Measurements from ENCODE around the gene ACSM4.
"Not testable (repeated sequence)": the region's sequence is repeated elsewhere in the genome, so short reads cannot be mapped to it uniquely, and the experiment has no call there.

The ACSM4 gene

GRCh38 chr12:7303772-7304171, at the start of gene ACSM4:
TSS of gene ACSM4 (plus strand) at chr12:7304072. CDS start at chr12:7304332, 260 bp downstream.
- no peak within 1 kb of the TSS for H3K9ac ChIP-seq (ENCODE audit: low read length in 2 of 2)
- H3K27me3 ChIP-seq (ENCODE audit: control insufficient read depth in 1 of 2, insufficient read depth in 2 of 2, low read length in 2 of 2), result no peaks in the 10 kb centered on the region
- no peaks in the 10 kb centered on the region for H3K36me3 ChIP-seq (ENCODE audit: control insufficient read depth in 2 of 2, insufficient read depth in 2 of 2, low read length in 2 of 2)
- no peak within 1 kb of the TSS for H3K27ac ChIP-seq (ENCODE audit: low read length)
- no peaks in the 10 kb centered on the region for H3K4me1 ChIP-seq (ENCODE audit: control insufficient read depth, insufficient read depth, low read length)
- H3K9me3 ChIP-seq (ENCODE audit: control insufficient read depth in 2 of 2, low read length in 2 of 2), result peaks cover 0 to 3% of the 10 kb centered on the region in 2 donors
- H3K4me3 ChIP-seq (ENCODE audit: low read length in 2 of 2), result no peak within 1 kb of the TSS

- H3K27ac ChIP-seq (ENCODE audit: low read length), result no peak overlapping the region
- no peaks in the 10 kb centered on the region for H3K4me1 ChIP-seq (ENCODE audit: control insufficient read depth, insufficient read depth, low read length)
- H3K9ac ChIP-seq (ENCODE audit: low read length in 2 of 2), result no peak overlapping the region
- no peak overlapping the region for H3K4me3 ChIP-seq (ENCODE audit: low read length in 2 of 2)
- no peaks in the 10 kb centered on the region for H3K9me3 ChIP-seq (ENCODE audit: control insufficient read depth in 2 of 2, low read length in 2 of 2)
- H3K36me3 ChIP-seq (ENCODE audit: control insufficient read depth in 2 of 2, insufficient read depth in 2 of 2, low read length in 2 of 2), result no peaks in the 10 kb centered on the region
- no peaks in the 10 kb centered on the region for H3K27me3 ChIP-seq (ENCODE audit: control insufficient read depth in 1 of 2, insufficient read depth in 2 of 2, low read length in 2 of 2)
These were observed 44.8 kb upstream of the ACSM4 start for GRCh38 chr12:7259060-7259459.

GRCh38 chr12:7264538-7264937, 39.3 kb upstream of the ACSM4 start:
- Histone ChIP-seq H3K4me1 (ENCODE audit: control insufficient read depth, insufficient read depth, low read length) (no peaks in the 10 kb centered on the region), H3K27me3 (ENCODE audit: control insufficient read depth in 1 of 2, insufficient read depth in 2 of 2, low read length in 2 of 2) (no peaks in the 10 kb centered on the region), H3K9ac (ENCODE audit: low read length in 2 of 2) (no peak overlapping the region), H3K4me3 (ENCODE audit: low read length in 2 of 2) (no peak overlapping the region), H3K27ac (ENCODE audit: low read length) (no peak overlapping the region), H3K36me3 (ENCODE audit: control insufficient read depth in 2 of 2, insufficient read depth in 2 of 2, low read length in 2 of 2) (no peaks in the 10 kb centered on the region), H3K9me3 (ENCODE audit: control insufficient read depth in 2 of 2, low read length in 2 of 2) (no peaks in the 10 kb centered on the region)

- no peaks in the 10 kb centered on the region for H3K9me3 ChIP-seq (ENCODE audit: control insufficient read depth in 2 of 2, low read length in 2 of 2)
- no peaks in the 10 kb centered on the region for H3K27me3 ChIP-seq (ENCODE audit: control insufficient read depth in 1 of 2, insufficient read depth in 2 of 2, low read length in 2 of 2)
- no peaks in the 10 kb centered on the region for H3K36me3 ChIP-seq (ENCODE audit: control insufficient read depth in 2 of 2, insufficient read depth in 2 of 2, low read length in 2 of 2)
- H3K9ac ChIP-seq (ENCODE audit: low read length in 2 of 2), result no peak overlapping the region
- H3K27ac ChIP-seq (ENCODE audit: low read length), result no peak overlapping the region
- H3K4me3 ChIP-seq (ENCODE audit: low read length in 2 of 2), result no peak overlapping the region
- H3K4me1 ChIP-seq (ENCODE audit: control insufficient read depth, insufficient read depth, low read length), result no peaks in the 10 kb centered on the region
These were observed 38.6 kb upstream of the ACSM4 start for GRCh38 chr12:7265251-7265650.

- Histone ChIP-seq H3K27me3 (ENCODE audit: control insufficient read depth in 1 of 2, insufficient read depth in 2 of 2, low read length in 2 of 2) (no peaks in the 10 kb centered on the region), H3K4me1 (ENCODE audit: control insufficient read depth, insufficient read depth, low read length) (no peaks in the 10 kb centered on the region), H3K9ac (ENCODE audit: low read length in 2 of 2) (no peak overlapping the region), H3K9me3 (ENCODE audit: control insufficient read depth in 2 of 2, low read length in 2 of 2) (no peaks in the 10 kb centered on the region), H3K4me3 (ENCODE audit: low read length in 2 of 2) (no peak overlapping the region), H3K36me3 (ENCODE audit: control insufficient read depth in 2 of 2, insufficient read depth in 2 of 2, low read length in 2 of 2) (no peaks in the 10 kb centered on the region), H3K27ac (ENCODE audit: low read length) (no peak overlapping the region)
These were observed 34.6 kb upstream of the ACSM4 start for GRCh38 chr12:7269273-7269672.

- no peaks in the 10 kb centered on the region for H3K9me3 ChIP-seq (ENCODE audit: control insufficient read depth in 2 of 2, low read length in 2 of 2)
- no peak overlapping the region for H3K9ac ChIP-seq (ENCODE audit: low read length in 2 of 2)
- H3K27ac ChIP-seq (ENCODE audit: low read length), result no peak overlapping the region
- no peaks in the 10 kb centered on the region for H3K36me3 ChIP-seq (ENCODE audit: control insufficient read depth in 2 of 2, insufficient read depth in 2 of 2, low read length in 2 of 2)
- H3K4me1 ChIP-seq (ENCODE audit: control insufficient read depth, insufficient read depth, low read length), result no peaks in the 10 kb centered on the region
- no peaks in the 10 kb centered on the region for H3K27me3 ChIP-seq (ENCODE audit: control insufficient read depth in 1 of 2, insufficient read depth in 2 of 2, low read length in 2 of 2)
- H3K4me3 ChIP-seq (ENCODE audit: low read length in 2 of 2), result no peak overlapping the region
These were observed 31.9 kb upstream of the ACSM4 start for GRCh38 chr12:7271893-7272514.

GRCh38 chr12:7275482-7275881, 28.4 kb upstream of the ACSM4 start:
- not testable (repeated sequence) for H3K9me3 ChIP-seq (ENCODE audit: control insufficient read depth in 2 of 2, low read length in 2 of 2); H3K9ac ChIP-seq (ENCODE audit: low read length in 2 of 2); H3K4me1 ChIP-seq (ENCODE audit: control insufficient read depth, insufficient read depth, low read length); H3K27ac ChIP-seq (ENCODE audit: low read length); H3K4me3 ChIP-seq (ENCODE audit: low read length in 2 of 2); H3K36me3 ChIP-seq (ENCODE audit: control insufficient read depth in 2 of 2, insufficient read depth in 2 of 2, low read length in 2 of 2); H3K27me3 ChIP-seq (ENCODE audit: control insufficient read depth in 1 of 2, insufficient read depth in 2 of 2, low read length in 2 of 2)

GRCh38 chr12:7282844-7283243, 21.0 kb upstream of the ACSM4 start:
- H3K36me3 ChIP-seq (ENCODE audit: control insufficient read depth in 2 of 2, insufficient read depth in 2 of 2, low read length in 2 of 2), result no peaks in the 10 kb centered on the region
- no peaks in the 10 kb centered on the region for H3K27me3 ChIP-seq (ENCODE audit: control insufficient read depth in 1 of 2, insufficient read depth in 2 of 2, low read length in 2 of 2)
- H3K9me3 ChIP-seq (ENCODE audit: control insufficient read depth in 2 of 2, low read length in 2 of 2), result no peaks in the 10 kb centered on the region
- no peak overlapping the region for H3K27ac ChIP-seq (ENCODE audit: low read length)
- H3K4me3 ChIP-seq (ENCODE audit: low read length in 2 of 2), result no peak overlapping the region
- no peaks in the 10 kb centered on the region for H3K4me1 ChIP-seq (ENCODE audit: control insufficient read depth, insufficient read depth, low read length)
- H3K9ac ChIP-seq (ENCODE audit: low read length in 2 of 2), result no peak overlapping the region

GRCh38 chr12:7289743-7290142, 14.1 kb upstream of the ACSM4 start:
- Histone ChIP-seq H3K27ac (ENCODE audit: low read length) (no peak overlapping the region), H3K36me3 (ENCODE audit: control insufficient read depth in 2 of 2, insufficient read depth in 2 of 2, low read length in 2 of 2) (no peaks in the 10 kb centered on the region), H3K4me3 (ENCODE audit: low read length in 2 of 2) (no peak overlapping the region), H3K9ac (ENCODE audit: low read length in 2 of 2) (no peak overlapping the region), H3K9me3 (ENCODE audit: control insufficient read depth in 2 of 2, low read length in 2 of 2) (no peaks in the 10 kb centered on the region), H3K4me1 (ENCODE audit: control insufficient read depth, insufficient read depth, low read length) (no peaks in the 10 kb centered on the region), H3K27me3 (ENCODE audit: control insufficient read depth in 1 of 2, insufficient read depth in 2 of 2, low read length in 2 of 2) (no peaks in the 10 kb centered on the region)

GRCh38 chr12:7290588-7290987, 13.3 kb upstream of the ACSM4 start:
- H3K27me3 ChIP-seq (ENCODE audit: control insufficient read depth in 1 of 2, insufficient read depth in 2 of 2, low read length in 2 of 2); H3K4me1 ChIP-seq (ENCODE audit: control insufficient read depth, insufficient read depth, low read length); H3K27ac ChIP-seq (ENCODE audit: low read length); H3K9me3 ChIP-seq (ENCODE audit: control insufficient read depth in 2 of 2, low read length in 2 of 2); H3K9ac ChIP-seq (ENCODE audit: low read length in 2 of 2); H3K36me3 ChIP-seq (ENCODE audit: control insufficient read depth in 2 of 2, insufficient read depth in 2 of 2, low read length in 2 of 2); H3K4me3 ChIP-seq (ENCODE audit: low read length in 2 of 2): not testable (repeated sequence)

- no peak overlapping the region for H3K4me3 ChIP-seq (ENCODE audit: low read length in 2 of 2)
- no peak overlapping the region for H3K27ac ChIP-seq (ENCODE audit: low read length)
- no peaks in the 10 kb centered on the region for H3K36me3 ChIP-seq (ENCODE audit: control insufficient read depth in 2 of 2, insufficient read depth in 2 of 2, low read length in 2 of 2)
- no peaks in the 10 kb centered on the region for H3K4me1 ChIP-seq (ENCODE audit: control insufficient read depth, insufficient read depth, low read length)
- H3K9ac ChIP-seq (ENCODE audit: low read length in 2 of 2), result no peak overlapping the region
- H3K27me3 ChIP-seq (ENCODE audit: control insufficient read depth in 1 of 2, insufficient read depth in 2 of 2, low read length in 2 of 2), result no peaks in the 10 kb centered on the region
- no peaks in the 10 kb centered on the region for H3K9me3 ChIP-seq (ENCODE audit: control insufficient read depth in 2 of 2, low read length in 2 of 2)
These were observed 11.6 kb upstream of the ACSM4 start for GRCh38 chr12:7292300-7292699.
